K562 (cell line): ENCODE measurements around the gene SYNPO2. TPM values are rescaled to one million over a fixed set of nuclear protein-coding genes. Genes with fewer than 3 reads are reported as not detected.
"Not testable (repeated sequence)": the region's sequence is repeated elsewhere in the genome, so short reads cannot be mapped to it uniquely, and the experiment has no call there.

Experiments
- ATAC-seq: fragments of 200-7000 bp; cut with Tn5 transposase; 3 replicates; pipeline ENCODE4 v1.9.1; 2020; ENCODE audit warnings: moderate library complexity
- BruUV-seq: library from RNA; stranded (reverse); fragments of 400-500 nt; replicated peaks from 2 replicates; lab custom pipeline; 2021; lab: Mats Ljungman, UMichigan
- CTCF ChIA-PET: fragments of 300-600 bp; formaldehyde crosslinking; extraction: SDS; loops from one replicate; lab custom pipeline; 2021; ENCODE audit warnings: low intra/inter-chr PET ratio; lab: Yijun Ruan, JAX
- POLR2A ChIA-PET: fragments of 300-600, 350-650 bp; sonication (Branson Sonifier 250); formaldehyde crosslinking; extraction: SDS; loops from one replicate; lab custom pipeline; 2021; ENCODE audit warnings: antibody characterized with exemption, inconsistent platforms; lab: Yijun Ruan, JAX
- DNase-seq, 4 experiments: peaks; one replicate each; pipeline versions ENCODE4 v3.0.0 to v3.0.0-alpha.2; 2011 to 2018; ENCODE audit warnings: low spot score in 3 of 4, mixed read lengths in 3 of 4; ENCODE audit errors: extremely low read depth in 1 of 4
- FAIRE-seq: peaks from 2 replicates; lab custom pipeline; 2011; peaks lifted over from hg19 to GRCh38; lab: Jason Lieb, UNC
- H2AFZ ChIP-seq: 2 replicates; pipeline ENCODE4 v1.6.0; 2011; ENCODE audit warnings: low read depth, low read length, control low read depth, inconsistent platforms
- H3K27ac ChIP-seq: fragments of 200-600 bp; 3 replicates; pipeline ENCODE4 v1.8.0; 2011; ENCODE audit warnings: low read depth, mild to moderate bottlenecking, control low read depth, inconsistent platforms, low read length, moderate library complexity, mixed read lengths; ENCODE audit errors: extremely low read depth
- H3K27me3 ChIP-seq, 2 experiments: fragments of 300-600 bp in 1 of 2; 2 replicates in 1 of 2; 3 replicates in 1 of 2; pipeline versions ENCODE4 v1.6.0 to v1.8.0; 2011; ENCODE audit warnings: inconsistent platforms in 2 of 2, low read length in 2 of 2, mild to moderate bottlenecking in 1 of 2, mixed read lengths in 1 of 2, moderate library complexity in 1 of 2; ENCODE audit not compliant: control insufficient read depth in 2 of 2, insufficient read depth in 2 of 2
- H3K36me3 ChIP-seq: fragments of 300-600 bp; 3 replicates; pipeline ENCODE4 v1.8.0; 2011; ENCODE audit warnings: mild to moderate bottlenecking, low read length, inconsistent platforms; ENCODE audit not compliant: control insufficient read depth, insufficient read depth
- H3K4me1 ChIP-seq, 2 experiments: fragments of 200-600 bp in 1 of 2; replicated peaks in 1 of 2; 2 replicates in 1 of 2; 3 replicates in 1 of 2; pipeline versions ENCODE4 v1.5.1 to v1.8.0; 2011; ENCODE audit warnings: inconsistent platforms in 2 of 2, low read length in 2 of 2, mild to moderate bottlenecking in 1 of 2, mixed read lengths in 1 of 2, moderate library complexity in 1 of 2; ENCODE audit not compliant: control insufficient read depth in 2 of 2, insufficient read depth in 2 of 2
- H3K4me2 ChIP-seq: 2 replicates; pipeline ENCODE4 v1.6.1; 2011; ENCODE audit warnings: low read length, control low read depth, inconsistent platforms, mixed read lengths; ENCODE audit not compliant: insufficient read depth
- H3K4me3 ChIP-seq: fragments of 200-600 bp; sonication (generic), shearing (Covaris generic); 2 replicates; pipeline ENCODE4 v1.5.1; 2016; ENCODE audit warnings: control low read depth, inconsistent platforms
- H3K79me2 ChIP-seq: fragments of 200-600 bp; 3 replicates; pipeline ENCODE4 v1.8.0; 2011; ENCODE audit warnings: low read length, inconsistent platforms; ENCODE audit not compliant: control insufficient read depth, insufficient read depth
- H3K9ac ChIP-seq, 2 experiments: 2 replicates each; pipeline versions ENCODE4 v1.6.0 to v1.6.1; 2011; ENCODE audit warnings: low read depth in 2 of 2, low read length in 2 of 2, control low read depth in 1 of 2, inconsistent platforms in 1 of 2, mild to moderate bottlenecking in 1 of 2, mixed read lengths in 1 of 2; ENCODE audit not compliant: insufficient read depth in 1 of 2
- H3K9me1 ChIP-seq: one replicate; pipeline ENCODE4 v1.6.0; 2011; ENCODE audit warnings: inconsistent platforms, mild to moderate bottlenecking, low read length, moderate library complexity; ENCODE audit not compliant: control insufficient read depth, insufficient read depth
- H3K9me3 ChIP-seq: replicated peaks from 2 replicates; pipeline ENCODE4 v1.5.1; 2011; ENCODE audit warnings: low read depth, low read length, inconsistent platforms; ENCODE audit not compliant: control insufficient read depth, insufficient read depth
- H4K20me1 ChIP-seq: replicated peaks from 2 replicates; pipeline ENCODE4 v1.6.1; 2011; ENCODE audit warnings: low read length, inconsistent platforms, mixed read lengths; ENCODE audit not compliant: control insufficient read depth, insufficient read depth
- ASH1L ChIP-seq: fragments of 450-650 bp; IDR thresholded peaks from 2 replicates; pipeline ENCODE4 v1.6.1; 2018; ENCODE audit warnings: borderline replicate concordance, mild to moderate bottlenecking, low read depth; ENCODE audit not compliant: partially characterized antibody
- C11orf30 ChIP-seq: fragments of 450-650 bp; IDR thresholded peaks from 2 replicates; pipeline ENCODE4 v1.6.1; 2016; ENCODE audit warnings: low read depth, mild to moderate bottlenecking
- CC2D1A ChIP-seq: fragments of 450-650 bp; IDR thresholded peaks from 2 replicates; pipeline ENCODE4 v1.6.1; 2017; ENCODE audit warnings: mild to moderate bottlenecking
- EP400 ChIP-seq: fragments of 450-650 bp; IDR thresholded peaks from 2 replicates; pipeline ENCODE4 v1.6.1; 2017; ENCODE audit warnings: antibody characterized with exemption, mild to moderate bottlenecking, moderate library complexity
- NFYB ChIP-seq: IDR thresholded peaks from 2 replicates; pipeline ENCODE4 v1.6.1; 2011; ENCODE audit warnings: mild to moderate bottlenecking, moderate library complexity; ENCODE audit not compliant: insufficient read length; ENCODE audit errors: extremely low read depth
- ZNF146 ChIP-seq: IDR thresholded peaks from one replicate; pipeline ENCODE4 v1.6.1; 2018; ENCODE audit warnings: missing compliant biosample characterization; ENCODE audit not compliant: unreplicated experiment
- ZNF316 ChIP-seq: fragments of 450-650 bp; IDR thresholded peaks from 2 replicates; pipeline ENCODE4 v1.6.1; 2016
- WGBS: fragments of 100-300 bp; shearing (Covaris generic); methylation state at CpG from one replicate; pipeline ENCODE4 v1.1.6; 2016; ENCODE audit warnings: low coverage, mixed read lengths; ENCODE audit not compliant: insufficient coverage; ENCODE audit errors: missing lambda C conversion rate; 5-methylcytosine and 5-hydroxymethylcytosine counted together
- in situ Hi-C: fragments of 300-500 bp; cut with MboI; formaldehyde crosslinking; loops from 4 replicates; pipeline ENCODE4 v1.15.0; 2018; ENCODE audit warnings: inconsistent platforms, mixed read lengths
- intact Hi-C: fragments of 100-400 bp; cut with micrococcal nuclease; formaldehyde crosslinking; loops from 2 replicates; pipeline ENCODE4 v1.14.2; 2022
- polyA plus RNA-seq, 8 experiments: library from polyadenylated mRNA; depleted of rRNA in 4 of 8; stranded (reverse) in 5 of 8; unstranded in 3 of 8; fragments of >200 nt; fragmentation: Nextera tagmentation in 2 of 8; fragmentation: Illumina TruSeq in 1 of 8; extraction: Ambion mirVana in 2 of 8; extraction: Trizol in 1 of 8; gene quantifications; 2 replicates each; pipeline versions ENCODE4 v1.2.1 to v1.2.3, GENCODE V29; 2011 to 2014; ENCODE audit warnings: inconsistent platforms in 1 of 8, missing spikeins in 1 of 8
- total RNA-seq, 7 experiments: library from RNA; depleted of rRNA in 6 of 7; stranded (reverse); fragments of >200 nt in 6 of 7; fragmentation: Illumina TruSeq in 2 of 7; extraction: Trizol in 2 of 7; gene quantifications; 2 replicates each; pipeline versions ENCODE4 v1.2.1 to v1.2.3, GENCODE V29; 2011 to 2021; ENCODE audit warnings: low replicate concordance in 1 of 7

Gene SYNPO2
- total and polyA plus RNA-seq, 9 of the 15 experiments (the other 6 are each of a cell fraction or from before 2014, with no cell fraction given), result 0.03 to 0.18 TPM; not detected in 7

DNA sequence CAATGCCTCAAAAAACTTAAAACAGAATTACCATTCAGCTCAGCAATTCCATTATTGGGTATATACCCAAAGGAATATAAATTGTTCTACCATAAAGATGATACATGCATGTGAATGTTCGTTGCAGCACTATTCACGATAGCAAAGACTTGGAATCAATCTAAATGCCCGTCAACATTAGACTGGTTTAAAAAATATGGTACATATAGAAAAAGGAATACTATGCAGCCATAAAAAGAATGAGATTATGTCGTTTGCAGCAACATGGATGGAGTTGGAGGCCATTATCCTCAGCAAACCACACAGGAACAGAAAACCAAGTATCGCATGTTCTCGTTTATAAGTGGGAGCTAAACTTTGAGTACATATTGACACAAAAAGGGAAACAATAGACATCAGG lies 10.9 kb upstream of the SYNPO2 start:
- H3K4me2 ChIP-seq, result no peak overlapping the region
- FAIRE-seq (no peak), DNase-seq (no peak), ATAC-seq (no peak)
- H3K36me3 ChIP-seq, result no peaks in the 10 kb centered on the region
- no peak overlapping the region for H3K27ac ChIP-seq
- CTCF ChIA-PET, result no interaction called here
- no peak overlapping the region for H3K9ac ChIP-seq
- no peaks in the 10 kb centered on the region; a peak in 1 of 5 replicates for H3K4me1 ChIP-seq
- no peaks in the 10 kb centered on the region for H3K79me2 ChIP-seq
- peaks cover 4% of the 10 kb centered on the region; the same call in 1 of the 2 replicates for H3K9me3 ChIP-seq
- no TSS peak for BruUV-seq
- in situ Hi-C loops (no loop called here), intact Hi-C loops (no loop called here)
- H2AFZ ChIP-seq, result no peak overlapping the region
- 14% methylated on average over 6 of the region's 6 CpGs for WGBS
- peaks cover 2 to 12% of the 10 kb centered on the region in 2 experiments; a peak in 2 of 5 replicates for H3K27me3 ChIP-seq
- POLR2A ChIA-PET, result no interaction called here
- H3K9me1 ChIP-seq, result no peaks in the 10 kb centered on the region
- no peaks in the 10 kb centered on the region for H4K20me1 ChIP-seq
- no peak overlapping the region for H3K4me3 ChIP-seq
- TF ChIP-seq ZNF146 (CRISPR knock-in tag) (peak; percentile 3), EP400 (no peak)

DNA sequence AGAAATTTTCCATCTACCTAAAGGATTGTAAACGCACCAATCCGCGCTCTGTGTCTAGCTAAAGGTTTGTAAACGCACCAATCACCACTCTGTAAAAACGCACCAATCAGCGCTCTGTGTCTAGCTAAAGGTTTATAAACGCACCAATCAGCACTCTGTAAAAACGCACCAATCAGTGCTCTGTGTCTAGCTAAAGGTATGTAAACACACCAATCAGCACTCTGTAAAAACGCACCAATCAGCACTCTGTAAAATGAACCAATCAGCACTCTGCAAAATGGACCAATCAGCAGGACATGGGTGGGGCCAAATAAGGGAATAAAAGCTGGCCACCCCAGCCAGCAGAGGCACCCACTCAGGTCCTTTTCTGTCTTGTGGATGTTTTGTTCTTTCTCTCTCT lies 10.1 kb upstream of the SYNPO2 start:
- H4K20me1 ChIP-seq, H3K79me2 ChIP-seq, H2AFZ ChIP-seq, BruUV-seq, CTCF ChIA-PET, H3K36me3 ChIP-seq, FAIRE-seq, intact Hi-C loops, DNase-seq, H3K27ac ChIP-seq, ATAC-seq, H3K4me2 ChIP-seq, H3K9me1 ChIP-seq, H3K9me3 ChIP-seq, H3K4me1 ChIP-seq, H3K9ac ChIP-seq, in situ Hi-C loops, H3K4me3 ChIP-seq: not testable (repeated sequence)
- WGBS, result 25% methylated on average over 9 of the region's 9 CpGs
- peaks cover 2 to 12% of the 10 kb centered on the region in 2 experiments; a peak in 2 of 5 replicates for H3K27me3 ChIP-seq
- POLR2A ChIA-PET, result interaction anchor here (0.7 kb wide), 2 partner anchors 10 to 46 kb away, joined by 3 to 4 read pairs; no protein-coding TSS in a partner anchor
- TF ChIP-seq CC2D1A (peak; percentile 37; the same call in 1 of the 2 replicates), C11orf30 (peak; percentile 31; the same call in 1 of the 2 replicates), ASH1L (peak; percentile 55), NFYB (peak; percentile 72), ZNF316 (peak; percentile 58)
